Stimulated activated CD8-positive, alpha-beta memory T cell treated with anti-CD3 and anti-CD28 coated beads, Interleukin-7, amount 100 ng/mL, for 4 hours (primary cell): ENCODE data around the gene ADSL.
A peak's percentile ranks its signal among the peaks of the same experiment; 100 is the strongest.
"Not testable (repeated sequence)": the region's sequence is repeated elsewhere in the genome, so short reads cannot be mapped to it uniquely, and the experiment has no call there.

Source experiments
- DNase-seq, 2 donors: peaks; one replicate each; pipeline ENCODE4 v3.0.0-alpha.2; 2020; ENCODE audit warnings: low read depth in 2 of 2

The ADSL gene

GRCh38 chr22:40374567-40374966, 28.3 kb downstream of the ADSL start:
- no peak for DNase-seq

DNA sequence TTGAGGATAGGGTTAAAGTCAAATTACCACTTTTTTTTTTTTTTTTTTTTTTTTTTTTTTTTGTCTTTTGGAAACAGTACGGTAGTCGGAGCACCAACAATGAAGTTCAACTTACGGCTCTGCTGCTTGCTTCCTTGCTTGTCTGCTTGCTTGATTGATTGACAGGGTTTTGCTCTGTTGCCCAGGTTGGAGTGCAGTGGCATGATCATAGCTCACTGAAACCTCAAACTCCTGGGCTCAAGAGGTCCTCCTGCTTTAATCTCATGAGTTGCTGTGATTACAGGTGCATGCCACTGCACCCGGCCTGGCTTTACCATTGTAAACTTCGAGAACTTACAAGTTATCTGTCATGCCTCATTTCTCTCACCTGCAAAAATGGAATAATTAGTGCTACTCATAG, 29.8 kb downstream of the ADSL start:
- DNase-seq, result no peak

DNA sequence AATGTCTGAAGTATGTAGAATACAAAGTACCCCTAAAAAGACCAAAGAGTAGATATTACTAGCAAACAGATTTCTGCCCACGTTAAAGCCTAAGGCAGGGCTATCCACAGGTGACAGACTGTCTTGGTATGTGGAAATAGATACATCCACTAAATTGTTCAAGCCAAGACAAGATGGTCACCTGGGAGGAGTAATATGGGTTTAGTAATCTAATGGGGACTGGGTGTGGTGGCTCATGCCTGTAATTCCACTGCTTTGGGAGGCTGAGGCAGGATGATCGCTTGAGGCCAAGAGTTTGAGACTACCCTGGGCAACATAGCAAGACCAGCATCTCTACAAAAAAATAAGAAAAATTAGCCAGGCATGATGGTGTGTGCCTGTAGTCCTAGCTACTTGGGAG, 31.6 kb downstream of the ADSL start:
- DNase-seq, result no peak

DNA sequence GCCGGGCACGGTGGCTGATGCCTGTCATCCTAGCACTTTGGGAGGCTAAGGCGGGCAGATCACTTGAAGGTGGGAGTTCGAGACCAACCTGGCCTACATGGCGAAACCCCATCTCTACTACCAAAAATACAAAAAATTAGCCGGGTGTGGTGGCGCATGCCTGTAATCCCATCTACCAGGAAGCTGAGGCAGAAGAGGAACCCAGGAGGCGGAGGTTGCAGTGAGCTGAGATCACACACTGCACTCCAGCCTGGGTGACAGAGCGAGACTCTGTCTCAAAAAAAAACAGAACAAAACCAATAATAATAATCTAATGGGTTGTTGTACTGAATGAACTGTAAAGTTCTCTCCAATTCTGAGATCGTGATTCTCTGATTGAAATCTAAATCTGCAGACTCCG, 32.1 kb downstream of the ADSL start:
- not testable (repeated sequence) for DNase-seq

GRCh38 chr22:40381461-40381860, 35.2 kb downstream of the ADSL start:
- no peak for DNase-seq

DNA sequence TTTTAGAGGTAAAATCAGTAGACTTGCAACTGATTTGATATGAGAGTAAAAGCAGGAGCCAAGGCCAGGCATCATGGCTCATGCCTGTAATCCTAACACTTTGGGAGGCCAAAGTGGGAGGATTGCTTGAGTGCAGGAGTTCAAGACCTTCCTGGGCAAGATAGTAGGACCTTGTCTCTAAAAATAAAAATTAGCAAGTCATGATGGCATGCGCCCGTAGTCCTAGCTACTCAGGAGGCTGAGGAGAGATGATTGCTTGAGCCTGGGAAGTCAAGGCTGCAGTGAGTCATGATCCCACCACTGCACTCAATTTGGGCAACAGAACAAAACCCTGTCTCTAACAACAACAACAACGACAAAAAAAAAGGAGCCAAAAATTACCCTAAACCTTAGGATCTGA, 37.6 kb downstream of the ADSL start:
- DNase-seq, result no peak

DNA sequence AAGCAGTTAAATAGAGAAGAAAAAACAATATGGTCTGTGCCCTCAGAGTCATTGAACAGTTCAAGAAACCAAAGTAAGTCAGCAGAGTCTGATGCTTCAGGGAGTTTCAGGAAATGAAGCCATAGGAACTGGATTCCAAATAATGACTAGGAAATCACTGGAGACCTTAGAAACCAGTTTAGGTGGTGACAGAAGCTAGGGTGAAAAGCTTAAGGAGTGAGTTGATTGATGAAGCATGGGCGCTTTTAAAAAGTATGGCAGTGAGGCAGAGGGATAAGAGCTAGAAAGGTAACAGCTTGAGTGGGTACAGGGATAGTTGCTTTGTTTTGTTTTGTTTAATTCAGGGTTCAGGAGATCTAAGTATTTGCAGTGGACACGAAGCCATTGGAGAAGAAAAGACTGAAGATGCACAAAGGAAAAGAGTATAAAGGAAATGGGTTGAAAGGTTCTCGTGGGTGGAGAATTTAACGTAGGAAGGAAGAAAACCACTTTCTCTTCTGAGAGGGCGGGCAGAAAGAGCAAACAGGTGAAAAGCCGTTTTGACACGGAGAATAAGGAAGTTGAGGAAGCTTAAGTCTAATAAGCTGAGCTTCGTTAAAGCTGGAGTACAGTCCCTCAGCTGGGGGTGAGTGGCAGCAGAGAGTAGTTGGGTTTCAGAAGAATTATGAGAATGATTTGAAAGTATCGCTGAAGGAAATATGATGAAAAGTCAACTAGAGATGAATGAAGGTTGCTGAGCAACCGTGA, 38.9 kb downstream of the ADSL start:
- no peak for DNase-seq

DNA sequence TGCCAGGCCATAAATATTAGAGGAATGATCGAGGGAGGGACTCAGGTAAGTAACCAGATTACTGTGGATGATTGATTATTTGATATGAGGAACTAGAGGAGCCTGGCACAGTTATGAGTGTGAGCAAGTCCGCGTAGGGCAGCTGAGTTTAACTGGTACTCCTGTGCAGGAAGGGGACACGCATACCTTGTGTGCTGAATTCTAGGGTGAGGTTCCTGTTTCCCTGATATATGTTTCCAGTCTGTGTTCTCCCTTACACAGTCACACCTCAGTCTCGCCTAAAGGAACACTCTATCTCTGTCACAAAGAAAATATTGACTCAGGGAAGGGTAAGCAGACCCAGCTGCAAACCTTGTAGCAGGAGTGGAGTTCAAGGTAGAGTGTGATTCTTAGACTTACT, 41.4 kb downstream of the ADSL start:
- no peak for DNase-seq

GRCh38 chr22:40388231-40388630, 41.9 kb downstream of the ADSL start:
- no peak for DNase-seq

GRCh38 chr22:40391417-40391816, 45.1 kb downstream of the ADSL start:
- DNase-seq, result no peak

DNA sequence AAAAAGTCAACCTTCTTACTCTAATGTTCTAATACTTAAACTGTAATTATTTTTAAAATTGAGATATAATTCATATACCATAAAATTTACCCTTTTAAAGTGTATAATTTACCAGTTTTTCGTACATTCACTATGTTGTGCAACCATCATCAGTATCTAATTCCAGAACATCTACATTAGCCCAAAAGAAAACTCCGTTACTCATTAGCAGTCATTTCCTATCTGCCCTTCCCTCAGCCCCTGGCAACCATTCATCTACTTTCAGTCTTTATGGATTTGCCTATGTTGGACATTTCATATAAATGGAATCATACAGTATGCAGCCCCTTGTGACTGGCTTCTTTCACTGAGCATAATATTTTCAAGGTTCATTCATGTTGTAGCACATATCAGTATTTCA, 46.3 kb downstream of the ADSL start:
- DNase-seq, result no peak

GRCh38 chr22:40394607-40395006, 48.3 kb downstream of the ADSL start:
- no peak for DNase-seq

DNA sequence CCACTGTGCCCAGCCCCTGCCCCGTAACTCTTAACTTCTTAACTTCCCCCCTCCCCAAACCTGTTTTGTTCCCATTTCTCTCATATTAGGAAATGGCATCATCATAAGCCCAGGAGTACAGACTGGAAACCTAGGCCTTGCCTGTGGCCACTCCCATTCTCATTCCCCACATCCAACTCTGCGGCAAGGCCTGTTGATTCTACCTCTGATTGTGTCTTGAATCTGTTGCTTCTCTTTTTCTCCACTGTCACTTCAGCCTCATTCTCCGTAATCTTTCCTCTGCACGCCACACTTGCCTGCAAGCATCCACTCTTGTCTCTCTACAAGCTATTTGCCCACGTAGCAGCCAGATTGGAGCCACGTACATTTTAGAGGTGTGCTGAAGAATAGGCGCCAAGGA, 49.3 kb downstream of the ADSL start:
- no peak for DNase-seq

- DNase-seq, result no peak
Observed at GRCh38 chr22:40396882-40397281, 50.6 kb downstream of the ADSL start.

- no peak for DNase-seq
Observed at GRCh38 chr22:40397396-40397795, 51.1 kb downstream of the ADSL start.

DNA sequence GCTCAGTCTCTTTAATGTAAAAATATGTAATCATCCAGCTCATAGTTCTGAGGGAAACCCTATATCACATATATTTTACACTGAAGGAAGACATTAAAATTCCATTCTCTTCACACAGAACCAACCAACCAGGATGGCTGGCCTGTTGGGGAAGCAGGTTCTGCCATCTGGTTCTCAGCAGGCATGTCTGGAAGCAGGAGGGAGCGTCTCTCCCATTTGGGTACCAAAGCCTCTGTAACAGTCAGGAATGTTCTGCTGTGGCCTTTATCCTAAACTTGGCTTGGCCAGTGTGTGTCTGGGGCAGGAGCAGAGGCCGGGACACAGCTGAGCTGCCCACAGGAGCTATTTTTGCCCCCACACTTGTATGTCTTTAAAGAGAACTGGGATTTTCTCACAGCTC, 53.3 kb downstream of the ADSL start:
- DNase-seq, result no peak

- no peak for DNase-seq
Observed at GRCh38 chr22:40400159-40400558, 53.9 kb downstream of the ADSL start.

GRCh38 chr22:40401532-40401931, 55.2 kb downstream of the ADSL start:
- peak; percentile 48 to 54 for DNase-seq

DNA sequence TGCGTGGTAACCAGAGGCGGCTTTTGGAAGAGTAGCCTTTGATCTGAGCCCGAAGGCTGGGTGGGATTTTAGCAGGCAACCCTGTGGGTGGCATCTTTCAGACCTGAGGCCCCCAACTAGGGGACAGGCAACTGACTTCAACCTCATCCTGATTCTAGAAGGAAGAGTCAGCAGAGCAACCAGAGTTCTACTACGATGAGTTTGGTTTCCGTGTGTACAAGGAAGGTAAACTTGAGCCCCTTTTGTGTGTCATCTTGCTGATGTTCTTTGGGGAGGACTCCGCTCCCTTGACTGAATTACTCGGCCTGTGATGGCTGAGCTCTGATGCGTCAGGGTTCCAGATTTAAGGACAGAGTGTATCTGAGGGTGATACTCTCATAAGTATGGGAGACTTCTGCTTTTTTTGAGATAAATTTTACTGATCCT, 55.7 kb downstream of the ADSL start:
- DNase-seq, result no peak

- DNase-seq, result no peak
Observed at GRCh38 chr22:40403141-40403540, 56.8 kb downstream of the ADSL start.

GRCh38 chr22:40403651-40404050, 57.4 kb downstream of the ADSL start:
- DNase-seq, result no peak

- DNase-seq, result no peak
Observed at GRCh38 chr22:40404251-40405177, 58.2 kb downstream of the ADSL start.
